Stomach (tissue), 9 donors: ENCODE results near the gene BHMT. TPM values are rescaled to one million over a fixed set of nuclear protein-coding genes. Genes with fewer than 3 reads are reported as not detected.

Experiments
- DNase-seq, 2 donors: peaks; one replicate each; pipeline versions ENCODE4 v3.0.0 to v3.0.0-alpha.2; 2013 to 2019
- H3K27ac ChIP-seq, 5 donors: fragments of 200-600 bp in 4 of 5; sonication (generic) in 4 of 5; one replicate each; pipeline ENCODE4 v1.5.1; 2013 to 2019; ENCODE audit warnings: mild to moderate bottlenecking in 1 of 5, moderate library complexity in 1 of 5
- H3K27me3 ChIP-seq, 3 donors: fragments of 200-600 bp; sonication (generic); one replicate each; pipeline ENCODE4 v1.5.1; 2017 to 2019; ENCODE audit warnings: mixed run types in 1 of 3
- H3K36me3 ChIP-seq, 4 donors: fragments of 200-600 bp; sonication (generic); 1 replicate in 3 of 4; 2 replicates in 1 of 4; pipeline ENCODE4 v1.5.1; 2016 to 2019
- H3K4me1 ChIP-seq, 4 donors: fragments of 200-600 bp; sonication (generic); one replicate each; pipeline ENCODE4 v1.5.1; 2016 to 2019
- H3K4me3 ChIP-seq, 4 donors: fragments of 200-600 bp; sonication (generic) in 3 of 4; one replicate each; pipeline ENCODE4 v1.5.1; 2016 to 2019; ENCODE audit warnings: mild to moderate bottlenecking in 1 of 4
- H3K9me3 ChIP-seq, 4 donors: fragments of 200-600 bp; sonication (generic); one replicate each; pipeline ENCODE4 v1.5.1; 2016 to 2019
- EP300 ChIP-seq: sonication (generic); formaldehyde crosslinking; IDR thresholded peaks from one replicate; pipeline ENCODE4 v1.6.1; 2017; ENCODE audit warnings: antibody characterized with exemption
- POLR2A ChIP-seq, 4 donors: fragments of 450-650 bp; IDR thresholded peaks; one replicate each; pipeline ENCODE4 v1.6.1; 2016; ENCODE audit warnings: antibody characterized with exemption in 4 of 4, control low read depth in 2 of 4, mild to moderate bottlenecking in 1 of 4, moderate library complexity in 1 of 4
- POLR2AphosphoS5 ChIP-seq, 3 donors: sonication (generic); formaldehyde crosslinking; IDR thresholded peaks; one replicate each; pipeline ENCODE4 v1.6.1; 2016; ENCODE audit warnings: antibody characterized with exemption in 3 of 3
- WGBS, 5 donors: extraction: QIAGEN DNeasy Blood & Tissue Kit in 3 of 5; methylation state at CpG; one replicate each; pipeline versions ENCODE4 v1.1.5 to v1.1.7; 2013 to 2018; 5-methylcytosine and 5-hydroxymethylcytosine counted together
- intact Hi-C: fragments of 100-400 bp; cut with DNase I; formaldehyde crosslinking; loops from one replicate; pipeline ENCODE4 v1.15.1; 2023; ENCODE audit warnings: low total_unique reads
- polyA plus RNA-seq, 3 donors: library from polyadenylated mRNA; stranded (reverse); fragments of 200-250 nt; gene quantifications; one replicate each; pipeline ENCODE4 v1.2.3, GENCODE V29; 2013
- total RNA-seq, 5 donors: library from RNA; depleted of rRNA; stranded (reverse); fragments of >200 nt; gene quantifications; one replicate each; pipeline versions ENCODE4 v1.1.0 to v1.2.3, GENCODE V29; 2014 to 2016
- TF ChIP-seq, protein P1 (sequence below), 7 experiments: fragments of 450-650 bp in 4 of 7; fragments of 200-600 bp in 3 of 7; sonication (generic) in 3 of 7; IDR thresholded peaks; one replicate each; pipeline ENCODE4 v1.5.1; 2016 to 2019; ENCODE audit warnings: antibody characterized with exemption in 7 of 7, control low read depth in 2 of 7, mild to moderate bottlenecking in 1 of 7
- donor health status: healthy with polysubstance abuse.
- donor health status: Bipolar disorder and iron deficiency.
- donor health status: healthy.

BHMT gene
- total and polyA plus RNA-seq, 8 donors: 0.53 to 4.0 (median 2.6) TPM; not detected in 3

- H3K27me3 ChIP-seq: no peaks in the 10 kb centered on the region
- H3K4me3 ChIP-seq: no peak overlapping the region
- H3K9me3 ChIP-seq: no peaks in the 10 kb centered on the region
- DNase-seq: no peak
- peaks cover 6 to 16% (median 12%) of the 10 kb centered on the region in 4 donors for H3K4me1 ChIP-seq
- WGBS, 5 donors: 76 to 86% (median 79%) methylated on average over 6 of the region's 6 CpGs
- TF ChIP-seq POLR2A (IDR thresholded peaks at IDR 0.05): no peak
- no peak for TF ChIP-seq EP300
- TF ChIP-seq, protein P1, sequence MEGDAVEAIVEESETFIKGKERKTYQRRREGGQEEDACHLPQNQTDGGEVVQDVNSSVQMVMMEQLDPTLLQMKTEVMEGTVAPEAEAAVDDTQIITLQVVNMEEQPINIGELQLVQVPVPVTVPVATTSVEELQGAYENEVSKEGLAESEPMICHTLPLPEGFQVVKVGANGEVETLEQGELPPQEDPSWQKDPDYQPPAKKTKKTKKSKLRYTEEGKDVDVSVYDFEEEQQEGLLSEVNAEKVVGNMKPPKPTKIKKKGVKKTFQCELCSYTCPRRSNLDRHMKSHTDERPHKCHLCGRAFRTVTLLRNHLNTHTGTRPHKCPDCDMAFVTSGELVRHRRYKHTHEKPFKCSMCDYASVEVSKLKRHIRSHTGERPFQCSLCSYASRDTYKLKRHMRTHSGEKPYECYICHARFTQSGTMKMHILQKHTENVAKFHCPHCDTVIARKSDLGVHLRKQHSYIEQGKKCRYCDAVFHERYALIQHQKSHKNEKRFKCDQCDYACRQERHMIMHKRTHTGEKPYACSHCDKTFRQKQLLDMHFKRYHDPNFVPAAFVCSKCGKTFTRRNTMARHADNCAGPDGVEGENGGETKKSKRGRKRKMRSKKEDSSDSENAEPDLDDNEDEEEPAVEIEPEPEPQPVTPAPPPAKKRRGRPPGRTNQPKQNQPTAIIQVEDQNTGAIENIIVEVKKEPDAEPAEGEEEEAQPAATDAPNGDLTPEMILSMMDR (IDR thresholded peaks at IDR 0.05): no peak
- no peak for TF ChIP-seq POLR2AphosphoS5 (IDR thresholded peaks at IDR 0.05)
- H3K27ac ChIP-seq: no peak overlapping the region
- intact Hi-C loops: loop anchor here (5.0 to 10.0 kb wide), 2 partner anchors 103 to 334 kb away; no protein-coding TSS in a partner anchor
- H3K36me3 ChIP-seq: no peaks in the 10 kb centered on the region
These were observed 19.2 kb downstream of the BHMT start for GRCh38 chr5:79130781-79131180.

- H3K4me1 ChIP-seq: peaks cover 6 to 16% (median 12%) of the 10 kb centered on the region in 4 donors
- no peak for TF ChIP-seq POLR2A (IDR thresholded peaks at IDR 0.05)
- TF ChIP-seq POLR2AphosphoS5 (IDR thresholded peaks at IDR 0.05): no peak
- TF ChIP-seq, protein P1 (IDR thresholded peaks at IDR 0.05): peak in 4 of 7 experiments; percentile 35 to 53 (median 45)
- TF ChIP-seq EP300: no peak
- peak overlapping the region in 4 of 5 donors; percentile 36 to 73 (median 70) for H3K27ac ChIP-seq
- H3K9me3 ChIP-seq: no peaks in the 10 kb centered on the region
- peak in 1 of 2 donors; percentile 70 for DNase-seq
- no peaks in the 10 kb centered on the region for H3K27me3 ChIP-seq
- H3K36me3 ChIP-seq: no peaks in the 10 kb centered on the region
- H3K4me3 ChIP-seq: peak overlapping the region; percentile 22 to 32 (median 27)
- intact Hi-C loops: loop anchor here (5.0 to 10.0 kb wide), 2 partner anchors 106 to 332 kb away; no protein-coding TSS in a partner anchor
- WGBS, 5 donors: 2 to 5% (median 3%) methylated on average over 4 of the region's 4 CpGs
These were observed 21.6 kb downstream of the BHMT start for GRCh38 chr5:79133121-79133656.

DNA sequence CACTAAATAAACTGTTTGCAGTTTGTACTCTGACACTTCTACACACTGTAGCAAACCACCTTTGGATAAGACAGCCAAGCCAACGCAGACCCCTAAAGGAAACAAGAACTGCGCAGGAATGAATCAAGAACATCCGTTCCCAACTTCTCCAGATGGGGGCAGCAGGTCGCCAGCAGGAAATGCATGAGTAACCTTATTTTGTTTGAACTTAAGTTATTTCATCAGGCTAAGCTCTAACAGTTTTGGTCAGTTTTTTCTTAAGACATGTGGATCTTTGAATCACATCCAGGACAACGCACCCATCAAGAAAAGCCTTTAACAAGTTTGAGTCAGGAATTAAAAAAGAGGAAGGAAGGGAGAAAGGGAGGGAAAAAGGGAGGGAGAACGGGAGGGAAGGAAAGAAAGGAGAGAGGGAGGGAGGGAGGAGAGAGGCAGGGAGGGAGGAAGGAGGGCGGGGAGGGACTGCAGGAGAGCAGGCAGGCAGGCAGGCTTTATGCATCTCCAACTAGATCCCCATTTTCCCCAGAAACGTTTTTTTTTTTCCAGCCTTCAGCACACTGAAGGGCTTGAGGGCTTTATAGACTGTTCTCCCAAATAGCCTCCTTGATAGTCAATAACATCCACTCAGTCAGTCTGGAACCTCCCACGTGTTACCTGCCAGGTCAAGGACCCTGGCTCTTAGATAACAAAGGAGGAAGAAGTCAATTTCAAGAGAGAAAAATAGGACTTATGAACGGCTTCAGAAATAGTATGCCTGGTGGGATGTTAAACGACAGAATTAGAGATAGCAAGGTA, 22.2 kb downstream of the BHMT start:
- Histone ChIP-seq H3K27ac (peak overlapping the region in 4 of 5 donors; percentile 36 to 73 (median 70)), H3K4me3 (peak overlapping the region; percentile 22 to 32 (median 27))

More for the DNA sequence above, 22.2 kb downstream of the BHMT start:
- no peaks in the 10 kb centered on the region for H3K36me3 ChIP-seq
- H3K4me1 ChIP-seq: peaks cover 6 to 16% (median 12%) of the 10 kb centered on the region in 4 donors
- DNase-seq: peak; percentile 72 to 91
- intact Hi-C loops: loop anchor here (5.0 to 10.0 kb wide), 2 partner anchors 107 to 331 kb away; no protein-coding TSS in a partner anchor
- H3K9me3 ChIP-seq: no peaks in the 10 kb centered on the region
- TF ChIP-seq POLR2AphosphoS5 (IDR thresholded peaks at IDR 0.05) (peak in 1 of 3 donors; percentile 57), EP300 (no peak), POLR2A (IDR thresholded peaks at IDR 0.05) (no peak)
- TF ChIP-seq, protein P1 (IDR thresholded peaks at IDR 0.05): peak in 5 of 7 experiments; percentile 54 to 71 (median 60)
- no peaks in the 10 kb centered on the region for H3K27me3 ChIP-seq
- WGBS, 5 donors: 2 to 5% (median 4%) methylated on average over 11 of the region's 11 CpGs
